WERI-Rb-1 (cell line): ENCODE data around the gene BHLHE41.

Source experiments
- DNase-seq: peaks from one replicate; pipeline ENCODE4 v3.0.0-alpha.2; 2020
- H3K27ac ChIP-seq: fragments of 250-450 bp; sonication (Bioruptor Pico); 2 replicates; pipeline ENCODE4 v1.5.1; 2020; ENCODE audit warnings: mild to moderate bottlenecking, moderate library complexity
- H3K27me3 ChIP-seq: fragments of 250-450 bp; sonication (Bioruptor Pico); 2 replicates; pipeline ENCODE4 v1.5.1; 2021; ENCODE audit warnings: mild to moderate bottlenecking, low read depth, moderate library complexity; ENCODE audit not compliant: insufficient read depth, severe bottlenecking
- H3K36me3 ChIP-seq: fragments of 250-450 bp; sonication (Bioruptor Pico); 2 replicates; pipeline ENCODE4 v1.5.1; 2020; ENCODE audit warnings: mild to moderate bottlenecking, moderate library complexity
- H3K4me3 ChIP-seq: 2 replicates; pipeline ENCODE4 v1.5.1; 2011; ENCODE audit warnings: low read depth, mild to moderate bottlenecking, control low read depth, low read length
- H3K9me3 ChIP-seq: fragments of 250-450 bp; sonication (Bioruptor Pico); 2 replicates; pipeline ENCODE4 v1.5.1; 2021; ENCODE audit warnings: mild to moderate bottlenecking, moderate library complexity; ENCODE audit not compliant: severe bottlenecking
- TF ChIP-seq, protein P1 (sequence below): IDR thresholded peaks from 2 replicates; pipeline ENCODE4 v1.5.1; 2011; ENCODE audit warnings: low read depth, mild to moderate bottlenecking, control low read depth, inconsistent platforms, low read length

The BHLHE41 gene

DNA sequence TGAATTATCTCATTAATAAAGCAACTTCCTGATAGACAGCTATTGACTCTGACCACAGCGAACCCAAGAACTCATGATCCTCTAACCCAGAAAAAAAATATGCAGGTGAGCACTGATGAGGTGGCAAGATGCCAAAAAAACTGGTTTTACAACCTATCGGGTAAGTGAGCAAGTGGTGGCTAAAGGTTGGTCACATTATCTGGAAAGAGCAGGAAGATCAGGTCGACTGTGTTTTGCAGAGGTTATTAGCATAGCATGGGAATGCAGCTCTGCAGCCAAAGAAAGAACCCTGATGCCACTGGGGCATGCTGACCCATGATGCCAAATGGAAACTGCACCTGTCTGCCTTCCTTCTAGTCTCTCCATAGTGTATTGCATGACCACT lies 23.5 kb downstream of the BHLHE41 start:
- no peak for DNase-seq
- no peaks in the 10 kb centered on the region for H3K36me3 ChIP-seq
- no peaks in the 10 kb centered on the region for H3K9me3 ChIP-seq
- H3K27me3 ChIP-seq = no peaks in the 10 kb centered on the region
- H3K27ac ChIP-seq = no peak overlapping the region
- H3K4me3 ChIP-seq = no peak overlapping the region
- TF ChIP-seq, protein P1, sequence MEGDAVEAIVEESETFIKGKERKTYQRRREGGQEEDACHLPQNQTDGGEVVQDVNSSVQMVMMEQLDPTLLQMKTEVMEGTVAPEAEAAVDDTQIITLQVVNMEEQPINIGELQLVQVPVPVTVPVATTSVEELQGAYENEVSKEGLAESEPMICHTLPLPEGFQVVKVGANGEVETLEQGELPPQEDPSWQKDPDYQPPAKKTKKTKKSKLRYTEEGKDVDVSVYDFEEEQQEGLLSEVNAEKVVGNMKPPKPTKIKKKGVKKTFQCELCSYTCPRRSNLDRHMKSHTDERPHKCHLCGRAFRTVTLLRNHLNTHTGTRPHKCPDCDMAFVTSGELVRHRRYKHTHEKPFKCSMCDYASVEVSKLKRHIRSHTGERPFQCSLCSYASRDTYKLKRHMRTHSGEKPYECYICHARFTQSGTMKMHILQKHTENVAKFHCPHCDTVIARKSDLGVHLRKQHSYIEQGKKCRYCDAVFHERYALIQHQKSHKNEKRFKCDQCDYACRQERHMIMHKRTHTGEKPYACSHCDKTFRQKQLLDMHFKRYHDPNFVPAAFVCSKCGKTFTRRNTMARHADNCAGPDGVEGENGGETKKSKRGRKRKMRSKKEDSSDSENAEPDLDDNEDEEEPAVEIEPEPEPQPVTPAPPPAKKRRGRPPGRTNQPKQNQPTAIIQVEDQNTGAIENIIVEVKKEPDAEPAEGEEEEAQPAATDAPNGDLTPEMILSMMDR = no peak

- TF ChIP-seq, protein P1 = no peak
- DNase-seq = no peak
- Histone ChIP-seq H3K4me3 (no peak overlapping the region), H3K36me3 (no peaks in the 10 kb centered on the region), H3K27ac (no peak overlapping the region), H3K9me3 (no peaks in the 10 kb centered on the region), H3K27me3 (no peaks in the 10 kb centered on the region)
Observed at GRCh38 chr12:26100666-26101349, 24.0 kb downstream of the BHLHE41 start.

DNA sequence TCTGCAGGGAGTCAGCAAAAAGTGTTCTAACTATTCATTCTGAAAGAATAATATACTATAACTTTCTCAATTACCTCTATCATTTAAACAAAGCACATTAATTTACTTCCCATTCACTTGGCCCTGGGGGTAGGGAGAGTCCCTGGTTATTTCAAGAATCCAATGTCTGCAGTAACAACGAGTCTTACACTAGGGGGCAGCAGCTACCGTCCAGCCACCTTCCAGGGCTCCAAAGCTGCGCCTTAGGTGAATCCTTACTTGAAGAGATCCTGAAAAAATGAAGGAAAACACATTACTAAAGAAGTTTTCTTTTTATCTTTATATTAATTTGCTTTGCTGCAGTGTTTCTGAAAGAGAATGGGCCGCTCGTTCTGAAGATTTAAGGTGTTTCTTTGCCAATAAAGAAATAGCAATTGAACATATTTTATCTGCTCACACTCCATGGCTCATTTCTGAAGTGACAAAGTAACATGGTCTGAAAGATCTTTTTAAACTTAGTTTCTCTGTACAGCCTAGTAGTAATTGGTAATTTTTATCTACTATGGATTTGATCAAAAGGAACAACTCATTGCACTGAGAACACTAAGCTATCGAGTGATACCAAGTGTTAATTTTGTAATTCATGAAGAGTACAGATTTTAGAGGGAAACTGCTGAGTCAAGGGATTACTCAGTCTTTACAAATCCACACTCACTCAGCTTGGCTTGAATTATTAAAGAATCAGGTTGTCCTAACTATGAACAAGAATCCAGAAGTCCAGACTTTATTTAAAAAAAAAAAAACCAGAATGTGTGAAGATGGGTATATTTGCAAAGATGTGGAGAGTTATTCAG lies 27.6 kb downstream of the BHLHE41 start:
- H3K9me3 ChIP-seq = no peaks in the 10 kb centered on the region
- no peak overlapping the region for H3K4me3 ChIP-seq
- no peaks in the 10 kb centered on the region for H3K36me3 ChIP-seq
- TF ChIP-seq, protein P1 = peak; percentile 78
- no peak overlapping the region for H3K27ac ChIP-seq
- DNase-seq = peak; percentile 63
- no peaks in the 10 kb centered on the region for H3K27me3 ChIP-seq

DNA sequence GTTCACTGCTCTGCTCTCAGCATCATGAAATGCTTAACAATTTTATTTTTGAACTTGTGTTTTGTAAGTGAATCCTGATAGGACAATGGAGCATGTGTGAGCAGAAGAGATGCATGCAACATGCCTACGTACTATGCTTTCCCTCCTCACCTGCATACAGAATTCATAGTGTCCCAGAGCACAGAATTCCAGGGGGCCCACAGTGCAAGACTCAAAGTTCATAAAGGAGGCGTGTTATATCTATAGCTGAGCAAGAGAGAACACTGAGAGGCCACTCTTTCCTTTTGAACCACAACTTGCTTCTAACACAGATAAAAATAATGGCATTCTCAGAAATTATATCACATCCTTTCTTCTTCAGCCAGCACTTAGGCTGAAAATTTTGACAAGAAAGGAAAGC lies 28.8 kb downstream of the BHLHE41 start:
- Histone ChIP-seq H3K36me3 (no peaks in the 10 kb centered on the region), H3K27me3 (no peaks in the 10 kb centered on the region), H3K4me3 (no peak overlapping the region), H3K27ac (no peak overlapping the region), H3K9me3 (no peaks in the 10 kb centered on the region)
- DNase-seq = no peak
- TF ChIP-seq, protein P1 = no peak

GRCh38 chr12:26095186-26095585 lies 29.7 kb downstream of the BHLHE41 start:
- no peaks in the 10 kb centered on the region for H3K27me3 ChIP-seq
- no peak for DNase-seq
- H3K4me3 ChIP-seq = no peak overlapping the region
- H3K36me3 ChIP-seq = no peaks in the 10 kb centered on the region
- H3K9me3 ChIP-seq = no peaks in the 10 kb centered on the region
- TF ChIP-seq, protein P1 = no peak
- H3K27ac ChIP-seq = no peak overlapping the region
